ENCODE measurements around the gene EXOC3L1.

DNA sequence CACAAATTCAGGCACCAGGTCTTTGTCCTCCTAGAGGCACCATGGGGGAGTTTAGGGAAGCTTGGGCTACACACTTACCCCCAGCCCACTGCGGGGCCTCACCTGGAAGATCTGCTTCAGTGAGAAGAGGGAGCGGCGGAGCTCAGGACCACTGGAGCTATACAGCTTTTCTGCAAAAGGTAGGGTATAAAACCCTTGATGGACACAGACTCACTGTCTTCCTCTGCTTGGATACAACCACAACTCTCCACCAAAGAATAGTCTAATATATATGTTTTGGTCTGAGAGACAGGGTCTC lies 48.3 kb upstream of the EXOC3L1 start:
- TF ChIP-seq, protein P1, sequence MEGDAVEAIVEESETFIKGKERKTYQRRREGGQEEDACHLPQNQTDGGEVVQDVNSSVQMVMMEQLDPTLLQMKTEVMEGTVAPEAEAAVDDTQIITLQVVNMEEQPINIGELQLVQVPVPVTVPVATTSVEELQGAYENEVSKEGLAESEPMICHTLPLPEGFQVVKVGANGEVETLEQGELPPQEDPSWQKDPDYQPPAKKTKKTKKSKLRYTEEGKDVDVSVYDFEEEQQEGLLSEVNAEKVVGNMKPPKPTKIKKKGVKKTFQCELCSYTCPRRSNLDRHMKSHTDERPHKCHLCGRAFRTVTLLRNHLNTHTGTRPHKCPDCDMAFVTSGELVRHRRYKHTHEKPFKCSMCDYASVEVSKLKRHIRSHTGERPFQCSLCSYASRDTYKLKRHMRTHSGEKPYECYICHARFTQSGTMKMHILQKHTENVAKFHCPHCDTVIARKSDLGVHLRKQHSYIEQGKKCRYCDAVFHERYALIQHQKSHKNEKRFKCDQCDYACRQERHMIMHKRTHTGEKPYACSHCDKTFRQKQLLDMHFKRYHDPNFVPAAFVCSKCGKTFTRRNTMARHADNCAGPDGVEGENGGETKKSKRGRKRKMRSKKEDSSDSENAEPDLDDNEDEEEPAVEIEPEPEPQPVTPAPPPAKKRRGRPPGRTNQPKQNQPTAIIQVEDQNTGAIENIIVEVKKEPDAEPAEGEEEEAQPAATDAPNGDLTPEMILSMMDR (conservative IDR thresholded peaks at IDR 0.05; ENCODE audit: low read length), result no peak
- no peak for TF ChIP-seq EZH2phosphoT487 (IDR thresholded peaks at IDR 0.05; ENCODE audit: borderline replicate concordance, low read depth, low read length)

All from OCI-LY7 (cell line).